Measurements from ENCODE around the gene ZNF227.
"Not testable (repeated sequence)": the region's sequence is repeated elsewhere in the genome, so short reads cannot be mapped to it uniquely, and the experiment has no call there.

The ZNF227 gene

GRCh38 chr19:44228318-44228717, 16.0 kb downstream of the ZNF227 start:
- Mint-ChIP-seq H3K4me3 (no peak overlapping the region), H3K9me3 (peaks cover 84% of the 10 kb centered on the region), H3K27ac (no peak overlapping the region), H3K36me3 (ENCODE audit: low read depth) (peaks cover 96% of the 10 kb centered on the region), H3K4me1 (no peaks in the 10 kb centered on the region), H3K27me3 (ENCODE audit: low read depth, poor library complexity) (peaks cover 7% of the 10 kb centered on the region)
- no peak for DNase-seq
- no peak for TF ChIP-seq CTCF (IDR thresholded peaks at IDR 0.05)

- H3K4me1 Mint-ChIP-seq: no peaks in the 10 kb centered on the region
- H3K27me3 Mint-ChIP-seq (ENCODE audit: low read depth, poor library complexity): peaks cover 7% of the 10 kb centered on the region
- peaks cover 88% of the 10 kb centered on the region for H3K9me3 Mint-ChIP-seq
- TF ChIP-seq CTCF (IDR thresholded peaks at IDR 0.05): no peak
- H3K4me3 Mint-ChIP-seq: no peak overlapping the region
- DNase-seq: no peak
- peaks cover 99% of the 10 kb centered on the region for H3K36me3 Mint-ChIP-seq (ENCODE audit: low read depth)
- no peak overlapping the region for H3K27ac Mint-ChIP-seq
Observed at GRCh38 chr19:44232867-44233266, 20.5 kb downstream of the ZNF227 start.

GRCh38 chr19:44236384-44236783, 24.1 kb downstream of the ZNF227 start:
- TF ChIP-seq CTCF (IDR thresholded peaks at IDR 0.05): no peak
- Mint-ChIP-seq H3K4me1 (no peaks in the 10 kb centered on the region), H3K27ac (no peak overlapping the region), H3K36me3 (ENCODE audit: low read depth) (peaks cover 86% of the 10 kb centered on the region), H3K27me3 (ENCODE audit: low read depth, poor library complexity) (peaks cover 4% of the 10 kb centered on the region), H3K9me3 (peaks cover 74% of the 10 kb centered on the region), H3K4me3 (no peak overlapping the region)
- no peak for DNase-seq

- H3K36me3 Mint-ChIP-seq (ENCODE audit: low read depth): peaks cover 97% of the 10 kb centered on the region
- H3K9me3 Mint-ChIP-seq: peaks cover 100% of the 10 kb centered on the region
- not testable (repeated sequence) for H3K27ac Mint-ChIP-seq; H3K4me3 Mint-ChIP-seq; H3K4me1 Mint-ChIP-seq; DNase-seq; H3K27me3 Mint-ChIP-seq (ENCODE audit: low read depth, poor library complexity)
Observed at GRCh38 chr19:44252332-44252731, 40.0 kb downstream of the ZNF227 start.

GRCh38 chr19:44253392-44253791, 41.1 kb downstream of the ZNF227 start:
- H3K27ac Mint-ChIP-seq: not testable (repeated sequence)

GRCh38 chr19:44254496-44254895, 42.2 kb downstream of the ZNF227 start:
- H3K9me3 Mint-ChIP-seq: peaks cover 97% of the 10 kb centered on the region
- peaks cover 92% of the 10 kb centered on the region for H3K36me3 Mint-ChIP-seq (ENCODE audit: low read depth)
- H3K4me1 Mint-ChIP-seq: no peaks in the 10 kb centered on the region
- no peak for TF ChIP-seq CTCF (IDR thresholded peaks at IDR 0.05)
- no peak overlapping the region for H3K27ac Mint-ChIP-seq
- no peak overlapping the region for H3K4me3 Mint-ChIP-seq
- no peak for DNase-seq
- H3K27me3 Mint-ChIP-seq (ENCODE audit: low read depth, poor library complexity): no peaks in the 10 kb centered on the region

More at GRCh38 chr19:44253392-44253791, 41.1 kb downstream of the ZNF227 start:
- not testable (repeated sequence) for H3K27me3 Mint-ChIP-seq (ENCODE audit: low read depth, poor library complexity); H3K4me1 Mint-ChIP-seq; DNase-seq; H3K4me3 Mint-ChIP-seq
- H3K36me3 Mint-ChIP-seq (ENCODE audit: low read depth): peaks cover 100% of the 10 kb centered on the region
- H3K9me3 Mint-ChIP-seq: peaks cover 100% of the 10 kb centered on the region

GRCh38 chr19:44255705-44256411, 43.5 kb downstream of the ZNF227 start:
- Mint-ChIP-seq H3K9me3 (peaks cover 94% of the 10 kb centered on the region), H3K4me1 (peaks cover 9% of the 10 kb centered on the region), H3K4me3 (no peak overlapping the region), H3K36me3 (ENCODE audit: low read depth) (peaks cover 84% of the 10 kb centered on the region), H3K27ac (no peak overlapping the region), H3K27me3 (ENCODE audit: low read depth, poor library complexity) (peaks cover 7% of the 10 kb centered on the region)
- TF ChIP-seq CTCF (IDR thresholded peaks at IDR 0.05): no peak
- DNase-seq: no peak

Measured in nephron progenitor cell (in vitro differentiated cells).